Measurements from ENCODE around the gene UBL3.

DNA sequence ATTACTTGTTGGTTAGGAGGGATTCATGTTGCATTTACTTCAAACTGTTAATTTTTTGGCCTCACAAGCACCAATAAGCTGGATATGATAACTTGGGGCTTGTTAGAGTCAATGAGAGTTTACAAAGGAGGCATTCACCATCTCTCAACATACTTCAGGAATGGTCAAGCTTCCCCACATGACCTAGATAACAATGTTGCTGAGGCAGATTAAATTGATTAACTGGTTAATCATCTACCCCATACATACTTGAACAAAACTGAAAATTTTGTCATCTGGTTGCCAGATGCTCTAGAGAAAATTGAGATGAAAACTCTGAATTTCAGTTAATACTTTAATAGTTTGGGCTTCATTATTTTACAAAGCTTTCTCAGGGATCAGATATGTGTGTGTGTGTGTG, 43.0 kb upstream of the UBL3 start:
- TF ChIP-seq, protein P1, sequence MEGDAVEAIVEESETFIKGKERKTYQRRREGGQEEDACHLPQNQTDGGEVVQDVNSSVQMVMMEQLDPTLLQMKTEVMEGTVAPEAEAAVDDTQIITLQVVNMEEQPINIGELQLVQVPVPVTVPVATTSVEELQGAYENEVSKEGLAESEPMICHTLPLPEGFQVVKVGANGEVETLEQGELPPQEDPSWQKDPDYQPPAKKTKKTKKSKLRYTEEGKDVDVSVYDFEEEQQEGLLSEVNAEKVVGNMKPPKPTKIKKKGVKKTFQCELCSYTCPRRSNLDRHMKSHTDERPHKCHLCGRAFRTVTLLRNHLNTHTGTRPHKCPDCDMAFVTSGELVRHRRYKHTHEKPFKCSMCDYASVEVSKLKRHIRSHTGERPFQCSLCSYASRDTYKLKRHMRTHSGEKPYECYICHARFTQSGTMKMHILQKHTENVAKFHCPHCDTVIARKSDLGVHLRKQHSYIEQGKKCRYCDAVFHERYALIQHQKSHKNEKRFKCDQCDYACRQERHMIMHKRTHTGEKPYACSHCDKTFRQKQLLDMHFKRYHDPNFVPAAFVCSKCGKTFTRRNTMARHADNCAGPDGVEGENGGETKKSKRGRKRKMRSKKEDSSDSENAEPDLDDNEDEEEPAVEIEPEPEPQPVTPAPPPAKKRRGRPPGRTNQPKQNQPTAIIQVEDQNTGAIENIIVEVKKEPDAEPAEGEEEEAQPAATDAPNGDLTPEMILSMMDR (IDR thresholded peaks at IDR 0.05): no peak
- no peak for TF ChIP-seq POLR2A (IDR thresholded peaks at IDR 0.05)
